ENCODE data around the gene FFAR2. TPM values are rescaled to one million over a fixed set of nuclear protein-coding genes. Genes with fewer than 3 reads are reported as not detected.

The FFAR2 gene
- total and polyA plus RNA-seq, 3 experiments from 2014 or later = not detected

DNA sequence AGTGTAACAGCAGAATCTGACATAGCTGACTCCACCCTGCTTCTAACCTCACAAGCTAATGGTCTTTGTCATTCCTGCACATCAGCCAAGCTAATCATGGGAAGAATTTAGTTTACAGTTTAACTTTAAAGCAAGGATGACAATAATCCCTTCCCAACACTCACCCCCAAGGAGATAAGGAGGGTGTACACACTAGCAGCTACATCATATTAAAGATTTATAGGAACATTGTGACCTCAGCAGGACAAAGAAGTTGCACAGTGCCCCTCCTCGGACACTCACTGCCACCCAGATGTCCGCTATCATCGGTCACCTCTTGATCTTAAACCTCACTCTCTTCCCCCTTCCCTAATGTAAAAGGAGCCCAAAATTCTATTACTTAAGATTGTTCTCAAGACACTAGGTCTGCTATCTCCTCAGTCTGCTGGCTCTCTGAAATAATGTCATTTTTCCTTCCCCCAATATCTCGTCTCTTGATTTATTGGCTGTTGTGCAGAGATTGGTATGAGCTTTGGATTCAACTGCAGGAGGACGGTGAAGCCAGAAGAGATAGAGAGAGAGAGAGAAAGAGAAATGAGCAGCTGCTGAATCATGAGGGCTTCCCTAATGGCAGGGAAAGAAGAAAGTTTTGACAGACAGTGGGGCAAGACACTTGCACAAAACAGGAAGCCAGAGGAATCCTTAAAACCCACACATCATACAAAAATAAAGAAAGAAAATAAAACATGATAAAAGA, 17.5 kb upstream of the FFAR2 start:
- no peak for DNase-seq
- Histone ChIP-seq H3K9me3 (ENCODE audit: low read length) (no peaks in the 10 kb centered on the region), H3K4me3 (ENCODE audit: low read length) (no peak overlapping the region), H3K27me3 (ENCODE audit: insufficient read depth, low read length, poor library complexity, severe bottlenecking) (no peaks in the 10 kb centered on the region), H3K27ac (ENCODE audit: low read depth, low read length) (no peak overlapping the region), H3K4me1 (ENCODE audit: insufficient read depth, low read length) (no peaks in the 10 kb centered on the region), H3K36me3 (ENCODE audit: insufficient read depth, low read length) (no peaks in the 10 kb centered on the region)
- Mint-ChIP-seq H3K4me3 (no peak overlapping the region), H3K9me3 (peaks cover 7 to 21% (median 13%) of the 10 kb centered on the region in 5 donors), H3K36me3 (peaks cover 0 to 20% (median 0%) of the 10 kb centered on the region in 3 donors), H3K27me3 (peaks cover 5 to 6% of the 10 kb centered on the region in 2 donors), H3K4me1 (peaks cover 0 to 4% (median 4%) of the 10 kb centered on the region in 3 donors), H3K27ac (peak overlapping the region in 1 of 8 donors; percentile 33)
- POLR2A ChIA-PET = no interaction called here
- CTCF ChIA-PET = no interaction called here

DNA sequence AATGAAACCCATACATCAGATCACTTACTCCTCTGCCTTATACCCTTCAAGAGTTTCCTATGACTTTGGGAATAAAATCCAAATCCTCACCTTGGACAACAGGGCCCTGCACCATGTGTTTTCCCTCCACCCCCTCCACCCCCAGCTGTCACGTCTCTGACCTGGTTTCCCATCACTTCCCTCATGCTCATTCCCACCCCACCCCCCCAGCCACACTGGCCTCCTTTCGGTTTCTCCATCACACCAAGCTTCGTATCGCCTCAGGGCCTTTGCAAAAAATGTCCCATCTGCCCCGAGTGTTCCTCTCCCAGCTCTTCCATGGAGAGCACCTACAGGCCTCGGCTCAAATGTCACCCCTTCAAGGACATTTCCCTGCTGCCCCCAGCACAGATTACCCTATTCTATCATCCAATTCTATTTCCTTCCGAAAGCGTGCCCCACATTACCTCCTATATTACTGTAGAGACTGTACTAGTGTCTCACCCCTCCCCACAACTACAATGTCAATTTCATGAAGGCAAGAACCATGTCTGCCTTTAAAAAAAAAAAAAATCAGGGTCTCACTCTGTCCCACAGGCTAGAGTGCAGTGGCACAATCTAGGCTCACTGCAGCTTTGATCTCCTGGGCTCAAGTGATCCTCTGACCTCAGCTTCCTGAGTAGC, 16.8 kb upstream of the FFAR2 start:
- POLR2A ChIA-PET = no interaction called here
- H3K27ac Mint-ChIP-seq = no peak overlapping the region
- no peak overlapping the region for H3K27ac ChIP-seq (ENCODE audit: low read depth, low read length)
- DNase-seq = no peak
- peaks cover 0 to 20% (median 0%) of the 10 kb centered on the region in 3 donors for H3K36me3 Mint-ChIP-seq
- no peaks in the 10 kb centered on the region for H3K27me3 ChIP-seq (ENCODE audit: insufficient read depth, low read length, poor library complexity, severe bottlenecking)
- no peaks in the 10 kb centered on the region for H3K36me3 ChIP-seq (ENCODE audit: insufficient read depth, low read length)
- H3K27me3 Mint-ChIP-seq = peaks cover 7 to 12% of the 10 kb centered on the region in 2 donors
- H3K4me3 Mint-ChIP-seq = peak overlapping the region in 1 of 7 donors; percentile 63
- no peak overlapping the region for H3K4me3 ChIP-seq (ENCODE audit: low read length)
- H3K9me3 Mint-ChIP-seq = peaks cover 7 to 21% (median 13%) of the 10 kb centered on the region in 5 donors
- CTCF ChIA-PET = no interaction called here
- H3K4me1 Mint-ChIP-seq = peaks cover 5 to 9% (median 9%) of the 10 kb centered on the region in 3 donors
- peaks cover 5% of the 10 kb centered on the region for H3K4me1 ChIP-seq (ENCODE audit: insufficient read depth, low read length)
- no peaks in the 10 kb centered on the region for H3K9me3 ChIP-seq (ENCODE audit: low read length)

DNA sequence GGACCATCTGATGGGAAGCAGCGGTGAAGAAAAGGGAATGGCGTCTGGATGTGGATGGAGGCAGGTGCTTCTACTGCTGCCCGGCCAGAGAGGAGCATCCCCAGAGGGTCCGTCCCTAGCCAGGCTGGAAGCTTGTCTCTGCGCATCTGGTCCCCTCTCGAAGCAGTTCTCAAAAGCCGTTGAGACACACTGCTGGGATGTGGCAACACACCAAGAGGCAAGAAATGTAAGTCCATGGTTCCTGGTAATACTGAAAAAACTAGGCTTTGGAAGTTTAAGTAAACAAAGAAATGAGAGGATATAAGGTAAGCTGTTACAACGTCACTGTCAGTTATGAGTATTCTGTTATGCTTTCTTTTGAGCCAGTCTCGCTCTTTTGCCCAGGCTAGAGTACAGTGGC, 15.1 kb upstream of the FFAR2 start:
- Histone ChIP-seq H3K36me3 (ENCODE audit: insufficient read depth, low read length) (no peaks in the 10 kb centered on the region), H3K27me3 (ENCODE audit: insufficient read depth, low read length, poor library complexity, severe bottlenecking) (no peaks in the 10 kb centered on the region), H3K4me1 (ENCODE audit: insufficient read depth, low read length) (peaks cover 15% of the 10 kb centered on the region), H3K27ac (ENCODE audit: low read depth, low read length) (no peak overlapping the region), H3K9me3 (ENCODE audit: low read length) (no peaks in the 10 kb centered on the region), H3K4me3 (ENCODE audit: low read length) (no peak overlapping the region)
- peaks cover 11 to 21% of the 10 kb centered on the region in 2 donors for H3K27me3 Mint-ChIP-seq
- no peak for DNase-seq
- H3K36me3 Mint-ChIP-seq = peaks cover 0 to 20% (median 0%) of the 10 kb centered on the region in 3 donors
- POLR2A ChIA-PET = no interaction called here
- H3K4me3 Mint-ChIP-seq = no peak overlapping the region
- no peak overlapping the region for H3K27ac Mint-ChIP-seq
- H3K9me3 Mint-ChIP-seq = peaks cover 7 to 21% (median 13%) of the 10 kb centered on the region in 5 donors
- CTCF ChIA-PET = no interaction called here
- H3K4me1 Mint-ChIP-seq = peaks cover 18 to 21% (median 19%) of the 10 kb centered on the region in 3 donors

DNA sequence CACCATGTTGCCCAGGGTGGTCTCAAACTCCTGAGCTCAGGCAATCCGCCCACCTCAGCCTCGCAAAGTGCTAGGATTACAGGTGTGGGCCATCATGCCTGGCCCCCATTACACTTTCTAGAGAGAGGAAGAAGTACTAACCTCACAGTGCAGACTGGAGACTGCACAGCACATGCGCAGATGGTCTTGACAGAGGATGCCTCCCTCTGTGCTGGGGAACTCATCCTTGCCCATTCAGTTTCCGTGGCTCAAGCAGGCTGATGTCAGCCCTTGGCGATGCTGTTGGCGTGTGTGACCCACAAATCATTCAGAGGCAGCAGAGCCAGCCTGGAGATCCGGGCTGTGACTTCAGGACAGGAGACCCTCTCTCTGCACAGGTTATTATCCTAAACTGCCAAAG, 14.6 kb upstream of the FFAR2 start:
- CTCF ChIA-PET = no interaction called here
- Mint-ChIP-seq H3K27ac (no peak overlapping the region), H3K36me3 (peaks cover 0 to 20% (median 0%) of the 10 kb centered on the region in 3 donors), H3K4me3 (no peak overlapping the region), H3K27me3 (peaks cover 11 to 21% of the 10 kb centered on the region in 2 donors), H3K4me1 (peaks cover 18 to 21% (median 20%) of the 10 kb centered on the region in 3 donors), H3K9me3 (peaks cover 7 to 21% (median 13%) of the 10 kb centered on the region in 5 donors)
- Histone ChIP-seq H3K27me3 (ENCODE audit: insufficient read depth, low read length, poor library complexity, severe bottlenecking) (no peaks in the 10 kb centered on the region), H3K27ac (ENCODE audit: low read depth, low read length) (no peak overlapping the region), H3K9me3 (ENCODE audit: low read length) (no peaks in the 10 kb centered on the region), H3K4me3 (ENCODE audit: low read length) (no peak overlapping the region), H3K36me3 (ENCODE audit: insufficient read depth, low read length) (no peaks in the 10 kb centered on the region), H3K4me1 (ENCODE audit: insufficient read depth, low read length) (peaks cover 15% of the 10 kb centered on the region)
- POLR2A ChIA-PET = no interaction called here
- no peak for DNase-seq

DNA sequence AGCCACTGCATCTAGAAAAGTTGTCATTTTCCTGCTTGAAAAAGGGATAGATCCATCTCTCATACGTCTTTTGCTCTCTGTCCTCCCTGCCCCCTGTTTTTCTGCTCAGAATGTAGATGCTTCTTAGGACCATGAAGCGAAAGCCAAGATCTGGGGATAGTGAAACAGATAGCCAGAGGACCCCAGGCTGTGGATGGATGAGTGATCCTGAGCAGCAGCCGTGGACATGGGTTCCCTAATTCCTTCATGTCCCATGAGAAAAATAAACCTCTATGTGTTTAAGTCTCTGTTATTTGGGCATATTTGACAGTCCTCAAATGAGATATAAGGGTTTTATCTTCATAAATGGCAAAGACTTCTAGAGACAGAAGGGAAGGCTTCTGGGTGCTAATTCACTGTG, 12.2 kb upstream of the FFAR2 start:
- Histone ChIP-seq H3K4me3 (ENCODE audit: low read length) (no peak overlapping the region), H3K4me1 (ENCODE audit: insufficient read depth, low read length) (peaks cover 15% of the 10 kb centered on the region), H3K36me3 (ENCODE audit: insufficient read depth, low read length) (no peaks in the 10 kb centered on the region), H3K9me3 (ENCODE audit: low read length) (no peaks in the 10 kb centered on the region), H3K27me3 (ENCODE audit: insufficient read depth, low read length, poor library complexity, severe bottlenecking) (no peaks in the 10 kb centered on the region), H3K27ac (ENCODE audit: low read depth, low read length) (no peak overlapping the region)
- peaks cover 0 to 16% (median 0%) of the 10 kb centered on the region in 3 donors for H3K36me3 Mint-ChIP-seq
- peak overlapping the region in 6 of 7 donors; percentile 30 to 78 (median 56) for H3K4me3 Mint-ChIP-seq
- H3K27me3 Mint-ChIP-seq = peaks cover 12 to 21% of the 10 kb centered on the region in 2 donors
- no peak for DNase-seq
- H3K27ac Mint-ChIP-seq = peak overlapping the region in 4 of 8 donors; percentile 5 to 52 (median 23)
- H3K4me1 Mint-ChIP-seq = peaks cover 17 to 18% (median 18%) of the 10 kb centered on the region in 3 donors
- peaks cover 5 to 16% (median 10%) of the 10 kb centered on the region in 5 donors for H3K9me3 Mint-ChIP-seq
- CTCF ChIA-PET = interaction anchor here (0.6 kb wide), 1 partner anchor 631 kb away, joined by 3 read pairs; no protein-coding TSS in a partner anchor
- POLR2A ChIA-PET = no interaction called here

DNA sequence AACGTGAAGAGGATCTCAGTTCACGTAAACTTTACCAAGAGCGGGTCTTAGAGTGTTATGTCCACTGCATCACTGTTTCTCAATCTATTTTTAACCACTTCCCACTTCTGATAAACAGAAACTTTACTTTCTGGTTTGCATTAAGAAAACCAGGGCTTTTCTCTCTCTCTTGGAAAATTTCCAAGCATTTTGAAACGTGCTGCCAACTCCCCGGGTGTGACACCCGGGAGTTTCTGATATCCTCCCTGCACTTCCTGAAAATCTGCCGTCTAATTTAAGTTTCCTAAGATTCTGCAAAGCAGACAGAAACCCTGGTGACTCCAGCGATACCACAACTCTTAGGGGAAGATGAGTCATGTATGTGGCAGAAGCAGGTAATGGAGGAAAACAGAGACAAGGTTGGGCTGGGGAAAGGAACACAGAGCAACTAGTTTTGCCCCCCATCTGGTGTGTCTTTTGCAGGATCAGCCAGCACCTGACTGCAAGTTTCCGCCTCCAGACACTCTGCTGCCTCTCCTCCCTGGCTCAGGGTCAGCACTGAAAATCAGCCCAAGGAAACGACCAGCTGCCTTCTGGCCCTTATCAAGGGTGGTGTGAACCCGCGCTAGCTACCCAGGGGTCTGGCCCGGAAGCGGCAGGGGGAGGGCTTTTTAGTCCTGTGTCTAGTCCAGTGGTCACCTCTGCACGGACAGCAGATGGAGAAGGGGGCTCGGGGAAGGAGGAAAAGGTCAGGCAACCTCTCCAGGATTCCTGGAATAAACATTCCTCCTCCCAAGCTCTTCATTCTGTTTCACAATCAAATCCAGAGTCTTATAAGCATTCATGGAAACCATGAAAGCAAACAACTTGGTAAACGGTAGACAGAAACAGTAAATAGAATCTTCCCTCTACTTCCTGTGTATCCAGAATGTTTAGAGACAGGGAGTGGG, 11.3 kb upstream of the FFAR2 start:
- Mint-ChIP-seq H3K36me3 (peaks cover 0 to 10% (median 2%) of the 10 kb centered on the region in 3 donors), H3K27ac (peak overlapping the region in 4 of 8 donors; percentile 5 to 52 (median 23)), H3K27me3 (peaks cover 10 to 21% of the 10 kb centered on the region in 2 donors), H3K4me1 (peaks cover 17 to 18% (median 18%) of the 10 kb centered on the region in 3 donors), H3K4me3 (peak overlapping the region in 6 of 7 donors; percentile 41 to 78 (median 56)), H3K9me3 (peaks cover 0 to 9% (median 5%) of the 10 kb centered on the region in 5 donors)
- no peak overlapping the region for H3K27ac ChIP-seq (ENCODE audit: low read depth, low read length)
- peaks cover 15% of the 10 kb centered on the region for H3K4me1 ChIP-seq (ENCODE audit: insufficient read depth, low read length)
- H3K27me3 ChIP-seq (ENCODE audit: insufficient read depth, low read length, poor library complexity, severe bottlenecking) = no peaks in the 10 kb centered on the region
- no peaks in the 10 kb centered on the region for H3K9me3 ChIP-seq (ENCODE audit: low read length)
- H3K36me3 ChIP-seq (ENCODE audit: insufficient read depth, low read length) = no peaks in the 10 kb centered on the region
- CTCF ChIA-PET = no interaction called here
- POLR2A ChIA-PET = no interaction called here
- no peak for DNase-seq
- peak overlapping the region; percentile 2 for H3K4me3 ChIP-seq (ENCODE audit: low read length)

DNA sequence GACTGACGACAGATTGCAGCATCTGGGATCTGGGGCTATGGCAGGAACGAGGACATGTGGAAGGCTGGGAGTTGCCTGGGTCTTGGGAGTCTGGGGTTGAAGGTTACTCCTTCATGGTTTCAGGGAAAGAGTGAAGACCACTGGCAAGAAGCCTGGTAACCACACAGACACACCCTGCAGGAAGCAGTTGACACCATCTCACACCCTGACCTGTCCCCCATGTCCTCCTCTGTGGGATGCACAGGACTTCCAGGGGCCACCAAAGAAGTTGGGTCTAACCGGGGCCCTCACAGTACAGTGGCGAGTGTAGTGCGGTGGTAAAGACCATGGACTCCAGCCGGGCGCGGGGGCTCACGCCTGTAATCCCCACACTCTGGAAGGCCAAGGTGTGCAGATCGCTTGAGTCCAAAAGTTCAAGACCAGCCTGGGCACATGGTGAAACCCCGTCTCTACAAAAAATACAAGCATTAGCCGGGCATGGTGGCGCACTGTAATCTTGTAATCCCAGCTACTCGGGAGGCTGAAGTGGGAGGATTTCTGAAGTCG, 10.6 kb upstream of the FFAR2 start:
- Histone ChIP-seq H3K4me3 (ENCODE audit: low read length) (no peak overlapping the region), H3K4me1 (ENCODE audit: insufficient read depth, low read length) (peaks cover 15% of the 10 kb centered on the region), H3K27ac (ENCODE audit: low read depth, low read length) (no peak overlapping the region), H3K27me3 (ENCODE audit: insufficient read depth, low read length, poor library complexity, severe bottlenecking) (no peaks in the 10 kb centered on the region), H3K9me3 (ENCODE audit: low read length) (no peaks in the 10 kb centered on the region), H3K36me3 (ENCODE audit: insufficient read depth, low read length) (no peaks in the 10 kb centered on the region)
- ChIA-PET CTCF (no interaction called here), POLR2A (no interaction called here)
- Mint-ChIP-seq H3K9me3 (peaks cover 0 to 2% (median 0%) of the 10 kb centered on the region in 5 donors), H3K27ac (peak overlapping the region in 1 of 8 donors; percentile 32), H3K27me3 (peaks cover 10 to 21% of the 10 kb centered on the region in 2 donors), H3K36me3 (peaks cover 0 to 3% (median 2%) of the 10 kb centered on the region in 3 donors), H3K4me1 (peaks cover 17 to 18% (median 18%) of the 10 kb centered on the region in 3 donors), H3K4me3 (no peak overlapping the region)
- no peak for DNase-seq

Data from CD8-positive, alpha-beta memory T cell (primary cell).